ENCODE data around the gene PRPS1L1. TPM values are rescaled to one million over a fixed set of nuclear protein-coding genes. Genes with fewer than 3 reads are reported as not detected.

The PRPS1L1 gene
- total RNA-seq, 1 donor from 2014 or later, result not detected

GRCh38 chr7:17996040-17996439 is 31.6 kb downstream of the PRPS1L1 start:
- no peak for DNase-seq (ENCODE audit: low read depth)
- no peak for TF ChIP-seq CTCF (conservative IDR thresholded peaks at IDR 0.05; ENCODE audit: low read depth, low read length)
- no peak overlapping the region for H3K4me3 ChIP-seq (ENCODE audit: low read depth, low read length)

GRCh38 chr7:17994079-17994850 is 33.4 kb downstream of the PRPS1L1 start:
- no peak for TF ChIP-seq CTCF (conservative IDR thresholded peaks at IDR 0.05; ENCODE audit: low read depth, low read length)
- no peak overlapping the region for H3K4me3 ChIP-seq (ENCODE audit: low read depth, low read length)
- DNase-seq (ENCODE audit: low read depth), result no peak

GRCh38 chr7:17991866-17992648 is 35.6 kb downstream of the PRPS1L1 start:
- TF ChIP-seq CTCF (conservative IDR thresholded peaks at IDR 0.05; ENCODE audit: low read depth, low read length), result peak; percentile 54
- no peak overlapping the region for H3K4me3 ChIP-seq (ENCODE audit: low read depth, low read length)
- no peak for DNase-seq (ENCODE audit: low read depth)

GRCh38 chr7:17990761-17991160 is 36.9 kb downstream of the PRPS1L1 start:
- TF ChIP-seq CTCF (conservative IDR thresholded peaks at IDR 0.05; ENCODE audit: low read depth, low read length), result no peak
- H3K4me3 ChIP-seq (ENCODE audit: low read depth, low read length), result no peak overlapping the region

GRCh38 chr7:17989546-17989945 is 38.1 kb downstream of the PRPS1L1 start:
- no peak for TF ChIP-seq CTCF (conservative IDR thresholded peaks at IDR 0.05; ENCODE audit: low read depth, low read length)
- no peak overlapping the region for H3K4me3 ChIP-seq (ENCODE audit: low read depth, low read length)
- DNase-seq (ENCODE audit: low read depth), result no peak

More at GRCh38 chr7:17990761-17991160, 36.9 kb downstream of the PRPS1L1 start:
- DNase-seq (ENCODE audit: low read depth), result no peak

GRCh38 chr7:17988858-17989257 is 38.8 kb downstream of the PRPS1L1 start:
- TF ChIP-seq CTCF (conservative IDR thresholded peaks at IDR 0.05; ENCODE audit: low read depth, low read length), result no peak
- H3K4me3 ChIP-seq (ENCODE audit: low read depth, low read length), result no peak overlapping the region
- DNase-seq (ENCODE audit: low read depth), result no peak
